A549 (cell line): Measurements from ENCODE around the gene RBL1.

Source experiments
- NR3C1 ChIP-seq: fragments of >200 bp; sonication (Bioruptor Twin); formaldehyde crosslinking; IDR thresholded peaks from 3 replicates; pipeline ENCODE4 v1.6.1; 2017
- RFX5 ChIP-seq: fragments of 450-650 bp; IDR thresholded peaks from 2 replicates; pipeline ENCODE4 v1.7.1; 2014; ENCODE audit warnings: antibody characterized with exemption, mild to moderate bottlenecking, moderate library complexity
- TF ChIP-seq, protein P1 (sequence below): fragments of >200 bp; sonication (Bioruptor Twin); formaldehyde crosslinking; IDR thresholded peaks from 3 replicates; pipeline ENCODE4 v1.5.1; 2016

DNA sequence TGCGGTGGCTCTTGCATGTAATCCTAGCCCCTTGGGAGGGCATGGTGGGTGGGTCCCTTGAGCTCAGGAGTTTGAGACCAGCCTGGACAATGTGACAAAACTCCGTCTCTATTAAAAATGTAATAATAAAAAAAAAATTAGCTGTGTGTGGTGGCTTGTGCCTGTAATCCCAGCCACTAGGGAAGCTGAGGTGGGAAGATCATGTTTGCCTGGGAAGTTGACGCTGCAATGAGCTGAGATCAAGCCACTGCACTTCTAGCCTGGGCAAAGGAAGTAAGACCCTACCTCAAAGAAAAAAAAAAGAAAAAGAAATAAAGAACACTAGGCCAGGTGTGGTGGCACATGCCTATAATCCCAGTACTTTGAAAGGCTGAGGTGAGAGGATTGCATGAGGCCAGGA is 139.8 kb downstream of the RBL1 start:
- TF ChIP-seq, protein P1, sequence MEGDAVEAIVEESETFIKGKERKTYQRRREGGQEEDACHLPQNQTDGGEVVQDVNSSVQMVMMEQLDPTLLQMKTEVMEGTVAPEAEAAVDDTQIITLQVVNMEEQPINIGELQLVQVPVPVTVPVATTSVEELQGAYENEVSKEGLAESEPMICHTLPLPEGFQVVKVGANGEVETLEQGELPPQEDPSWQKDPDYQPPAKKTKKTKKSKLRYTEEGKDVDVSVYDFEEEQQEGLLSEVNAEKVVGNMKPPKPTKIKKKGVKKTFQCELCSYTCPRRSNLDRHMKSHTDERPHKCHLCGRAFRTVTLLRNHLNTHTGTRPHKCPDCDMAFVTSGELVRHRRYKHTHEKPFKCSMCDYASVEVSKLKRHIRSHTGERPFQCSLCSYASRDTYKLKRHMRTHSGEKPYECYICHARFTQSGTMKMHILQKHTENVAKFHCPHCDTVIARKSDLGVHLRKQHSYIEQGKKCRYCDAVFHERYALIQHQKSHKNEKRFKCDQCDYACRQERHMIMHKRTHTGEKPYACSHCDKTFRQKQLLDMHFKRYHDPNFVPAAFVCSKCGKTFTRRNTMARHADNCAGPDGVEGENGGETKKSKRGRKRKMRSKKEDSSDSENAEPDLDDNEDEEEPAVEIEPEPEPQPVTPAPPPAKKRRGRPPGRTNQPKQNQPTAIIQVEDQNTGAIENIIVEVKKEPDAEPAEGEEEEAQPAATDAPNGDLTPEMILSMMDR, result no peak
- TF ChIP-seq RFX5 (no peak), NR3C1 (no peak)
